HEK293T (cell line): ENCODE measurements around the gene ZNF8.

ENCODE experiments used
- CTCF ChIA-PET: fragments of 350-600 bp; formaldehyde crosslinking; extraction: SDS; loops from one replicate; lab custom pipeline; 2021; ENCODE audit warnings: antibody characterized with exemption, inconsistent platforms; lab: Yijun Ruan, JAX
- POLR2A ChIA-PET: fragments of 350-600 bp; formaldehyde crosslinking; extraction: SDS; loops from one replicate; lab custom pipeline; 2020; ENCODE audit warnings: antibody characterized with exemption, inconsistent platforms; lab: Yijun Ruan, JAX
- DNase-seq: peaks from one replicate; pipeline ENCODE4 v3.0.0; 2012; ENCODE audit warnings: mixed read lengths; ENCODE audit errors: extremely low spot score
- ARNT ChIP-seq: fragments of 450-650 bp; IDR thresholded peaks from 2 replicates; pipeline ENCODE4 v1.6.1; 2017; ENCODE audit warnings: mild to moderate bottlenecking
- BHLHE40 ChIP-seq: fragments of 450-650 bp; IDR thresholded peaks from 2 replicates; pipeline ENCODE4 v1.6.1; 2016; ENCODE audit warnings: mild to moderate bottlenecking, moderate library complexity, borderline replicate concordance
- CTBP1 ChIP-seq: fragments of 450-650 bp; IDR thresholded peaks from 2 replicates; pipeline ENCODE4 v1.6.1; 2016; ENCODE audit warnings: borderline replicate concordance
- ELF4 ChIP-seq: fragments of 450-650 bp; IDR thresholded peaks from 2 replicates; pipeline ENCODE4 v1.6.1; 2017; ENCODE audit warnings: antibody characterized with exemption
- FOXA1 ChIP-seq: fragments of 450-650 bp; IDR thresholded peaks from 2 replicates; pipeline ENCODE4 v1.6.1; 2016; ENCODE audit warnings: mild to moderate bottlenecking
- FOXK2 ChIP-seq: fragments of 450-650 bp; IDR thresholded peaks from 2 replicates; pipeline ENCODE4 v1.6.1; 2016; ENCODE audit warnings: mild to moderate bottlenecking
- FOXM1 ChIP-seq: fragments of 450-650 bp; IDR thresholded peaks from 2 replicates; pipeline ENCODE4 v1.6.1; 2017; ENCODE audit warnings: mild to moderate bottlenecking, borderline replicate concordance
- HDGF ChIP-seq: fragments of 450-650 bp; IDR thresholded peaks from 2 replicates; pipeline ENCODE4 v1.6.1; 2017; ENCODE audit warnings: antibody characterized with exemption, borderline replicate concordance
- L3MBTL2 ChIP-seq: fragments of 450-650 bp; conservative IDR thresholded peaks from 2 replicates; pipeline ENCODE4 v1.6.1; 2016; ENCODE audit warnings: mild to moderate bottlenecking
- LEF1 ChIP-seq: fragments of 450-650 bp; IDR thresholded peaks from 2 replicates; pipeline ENCODE4 v1.6.1; 2017; ENCODE audit warnings: mild to moderate bottlenecking, borderline replicate concordance
- NFRKB ChIP-seq: fragments of 450-650 bp; IDR thresholded peaks from 2 replicates; pipeline ENCODE4 v1.6.1; 2016; ENCODE audit warnings: mild to moderate bottlenecking, moderate library complexity
- SP1 ChIP-seq: fragments of 450-650 bp; IDR thresholded peaks from 2 replicates; pipeline ENCODE4 v1.6.1; 2017
- SUZ12 ChIP-seq: fragments of 450-650 bp; IDR thresholded peaks from 2 replicates; pipeline ENCODE4 v1.6.1; 2016; ENCODE audit warnings: mild to moderate bottlenecking
- TARDBP ChIP-seq: fragments of 450-650 bp; IDR thresholded peaks from 2 replicates; pipeline ENCODE4 v1.6.1; 2016
- ZNF384 ChIP-seq: fragments of 450-650 bp; IDR thresholded peaks from 2 replicates; pipeline ENCODE4 v1.6.1; 2016
- TF ChIP-seq, protein P1 (sequence below): fragments of 450-650 bp; IDR thresholded peaks from 2 replicates; pipeline ENCODE4 v1.6.1; 2016

Gene ZNF8

DNA sequence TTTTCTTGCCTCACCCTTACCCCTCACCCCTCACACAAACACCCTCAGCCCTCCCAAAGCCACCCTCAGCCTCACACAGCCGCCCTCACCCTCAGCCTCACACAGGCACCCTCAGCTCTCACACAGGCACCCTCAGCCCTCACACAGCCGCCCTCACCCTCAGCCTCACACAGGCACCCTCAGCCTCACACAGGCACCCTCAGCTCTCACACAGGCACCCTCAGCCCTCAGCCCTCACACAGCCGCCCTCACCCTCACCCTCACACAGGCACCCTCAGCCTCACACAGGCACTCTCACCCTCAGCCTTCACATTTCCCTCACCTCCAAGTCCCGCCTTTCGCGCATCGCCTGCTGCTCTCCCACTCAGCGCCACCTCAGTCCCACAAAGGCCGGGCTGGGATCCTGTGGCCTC is 47.8 kb downstream of the ZNF8 start:
- DNase-seq, result no peak
- ChIA-PET CTCF (no interaction called here), POLR2A (interaction anchor here (1.0 to 1.7 kb wide), 8 partner anchors 10 to 249 kb away, joined by 3 to 18 read pairs (median 4); partner anchors contain the start of genes ZBTB45 and ZNF497)
- no peak for TF ChIP-seq ARNT
- no peak for TF ChIP-seq SP1
- no peak for TF ChIP-seq ZNF384
- no peak for TF ChIP-seq ELF4
- no peak for TF ChIP-seq SUZ12
- TF ChIP-seq, protein P1, sequence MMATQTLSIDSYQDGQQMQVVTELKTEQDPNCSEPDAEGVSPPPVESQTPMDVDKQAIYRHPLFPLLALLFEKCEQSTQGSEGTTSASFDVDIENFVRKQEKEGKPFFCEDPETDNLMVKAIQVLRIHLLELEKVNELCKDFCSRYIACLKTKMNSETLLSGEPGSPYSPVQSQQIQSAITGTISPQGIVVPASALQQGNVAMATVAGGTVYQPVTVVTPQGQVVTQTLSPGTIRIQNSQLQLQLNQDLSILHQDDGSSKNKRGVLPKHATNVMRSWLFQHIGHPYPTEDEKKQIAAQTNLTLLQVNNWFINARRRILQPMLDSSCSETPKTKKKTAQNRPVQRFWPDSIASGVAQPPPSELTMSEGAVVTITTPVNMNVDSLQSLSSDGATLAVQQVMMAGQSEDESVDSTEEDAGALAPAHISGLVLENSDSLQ, result no peak
- TF ChIP-seq FOXM1, result no peak
- TF ChIP-seq HDGF, result no peak
- TF ChIP-seq CTBP1, result no peak
- no peak for TF ChIP-seq FOXA1
- no peak for TF ChIP-seq L3MBTL2
- TF ChIP-seq LEF1, result no peak
- TF ChIP-seq TARDBP, result no peak

DNA sequence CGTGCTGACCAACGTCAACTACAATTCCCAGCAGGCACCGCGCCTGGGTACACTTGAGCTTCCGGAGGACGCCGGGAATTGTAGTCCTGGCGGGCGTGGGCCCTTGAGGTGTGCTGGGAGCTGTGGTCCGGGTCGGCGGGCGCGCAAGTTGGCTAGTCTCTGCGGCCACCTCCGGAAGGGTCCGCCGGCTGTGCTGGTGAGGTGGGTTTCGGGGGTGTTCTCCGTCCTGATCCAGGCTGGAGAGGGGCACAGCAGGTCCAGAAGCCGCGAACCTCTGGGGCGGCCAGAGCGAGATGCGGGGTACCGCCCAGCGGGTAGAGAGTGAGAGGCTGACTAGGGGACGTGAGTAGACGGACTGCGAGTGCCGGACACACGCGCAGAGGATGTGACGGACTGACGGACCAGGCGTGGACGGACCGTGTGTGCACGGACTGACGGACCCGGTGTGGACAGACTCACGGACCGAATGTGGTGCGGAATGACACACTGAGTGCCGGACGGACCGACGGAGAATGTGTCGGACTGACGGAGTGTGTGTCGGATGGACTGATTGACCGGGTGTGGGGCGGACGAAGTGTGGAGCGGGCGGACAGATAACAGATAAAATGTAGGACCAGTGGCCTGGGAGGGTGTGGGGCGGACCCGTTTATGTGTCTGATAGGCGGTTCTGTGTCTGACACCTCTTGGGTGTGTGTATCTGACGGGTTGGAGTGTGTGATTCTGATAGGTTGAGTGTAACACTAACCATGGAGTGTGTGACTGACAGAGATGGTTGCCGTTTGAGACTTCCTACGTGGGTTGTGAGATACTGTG is 48.4 kb downstream of the ZNF8 start, which contains the start of gene ZSCAN22:
ZSCAN22 (plus strand) TSS at position 81 of the 813 bp plus-strand sequence. CDS start 7,809 bp downstream, outside the sequence.
- TF ChIP-seq L3MBTL2, result peak; percentile 42; the same call in 1 of the 2 replicates
- TF ChIP-seq CTBP1, result peak; percentile 80
- no peak for TF ChIP-seq TARDBP
- TF ChIP-seq HDGF, result no peak
- TF ChIP-seq ARNT, result no peak
- TF ChIP-seq NFRKB, result no peak
- TF ChIP-seq BHLHE40, result no peak
- TF ChIP-seq FOXM1, result no peak
- no peak for TF ChIP-seq LEF1
- TF ChIP-seq SUZ12, result peak; percentile 80
- TF ChIP-seq FOXK2, result no peak
- TF ChIP-seq SP1, result no peak
- no peak for TF ChIP-seq ZNF384
- no peak for TF ChIP-seq FOXA1
- TF ChIP-seq, protein P1, result peak; percentile 85
- peak; percentile 87 for TF ChIP-seq ELF4
- POLR2A ChIA-PET, result interaction anchor here (1.0 to 1.7 kb wide), 8 partner anchors 10 to 248 kb away, joined by 3 to 18 read pairs (median 4); partner anchors contain the start of genes ZBTB45 and ZNF497
- CTCF ChIA-PET, result no interaction called here
- DNase-seq, result peak; percentile 95

DNA sequence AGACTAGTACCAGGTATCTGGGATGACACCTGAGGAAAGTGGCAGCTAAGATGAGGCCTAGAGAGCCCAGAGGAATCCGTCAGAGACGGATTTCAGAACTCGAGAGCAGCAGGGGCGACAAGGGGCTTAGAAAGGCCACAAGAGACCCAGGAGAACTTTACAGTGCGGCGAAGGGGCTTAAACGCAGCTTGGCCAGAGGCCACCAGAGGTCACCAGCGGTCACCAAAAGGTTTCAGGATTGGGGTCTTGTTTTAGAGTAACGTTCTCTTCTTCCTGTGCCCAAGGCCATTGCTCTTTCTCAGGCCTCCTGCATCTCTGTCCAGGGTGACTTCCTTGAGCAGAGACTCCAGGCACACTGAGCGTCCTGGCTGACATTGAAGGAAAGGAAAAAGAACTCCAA is 50.2 kb downstream of the ZNF8 start:
- TF ChIP-seq FOXM1, result no peak
- no peak for TF ChIP-seq ELF4
- no peak for TF ChIP-seq L3MBTL2
- TF ChIP-seq SUZ12, result no peak
- no peak for TF ChIP-seq CTBP1
- TF ChIP-seq ARNT, result no peak
- TF ChIP-seq FOXK2, result no peak
- TF ChIP-seq TARDBP, result no peak
- no peak for TF ChIP-seq HDGF
- TF ChIP-seq, protein P1, result no peak
- POLR2A ChIA-PET, result interaction anchor here (1.1 kb wide), 1 partner anchor 191 kb away, joined by 3 read pairs; no protein-coding TSS in a partner anchor
- CTCF ChIA-PET, result interaction anchor here (1.0 kb wide), 1 partner anchor 34 kb away, joined by 3 read pairs; no protein-coding TSS in a partner anchor
- peak; percentile 37 for DNase-seq

DNA sequence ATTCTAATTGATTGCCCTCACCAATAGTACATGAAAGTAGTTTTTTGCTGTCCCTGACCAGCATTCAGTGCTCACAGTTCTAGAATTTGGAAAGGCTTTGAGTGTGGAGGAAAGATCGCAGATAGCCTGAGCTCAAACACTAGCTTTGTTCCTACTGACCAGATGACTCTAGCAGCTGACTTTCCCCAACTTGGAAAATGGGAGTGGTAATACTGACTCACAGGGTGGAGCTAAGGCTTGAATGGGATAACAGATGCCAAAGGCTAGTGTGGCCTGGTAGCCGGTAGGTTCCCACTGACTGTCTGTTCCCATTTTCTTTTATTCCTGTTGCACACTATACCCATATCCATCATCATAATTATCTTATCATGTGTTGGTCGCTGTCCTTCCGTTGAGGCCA is 51.7 kb downstream of the ZNF8 start:
- CTCF ChIA-PET, result no interaction called here
- POLR2A ChIA-PET, result interaction anchor here (0.6 to 1.3 kb wide), 4 partner anchors 17 to 108 kb away, joined by 3 to 5 read pairs (median 4); partner anchors contain the start of gene ZNF497
- no peak for DNase-seq

DNA sequence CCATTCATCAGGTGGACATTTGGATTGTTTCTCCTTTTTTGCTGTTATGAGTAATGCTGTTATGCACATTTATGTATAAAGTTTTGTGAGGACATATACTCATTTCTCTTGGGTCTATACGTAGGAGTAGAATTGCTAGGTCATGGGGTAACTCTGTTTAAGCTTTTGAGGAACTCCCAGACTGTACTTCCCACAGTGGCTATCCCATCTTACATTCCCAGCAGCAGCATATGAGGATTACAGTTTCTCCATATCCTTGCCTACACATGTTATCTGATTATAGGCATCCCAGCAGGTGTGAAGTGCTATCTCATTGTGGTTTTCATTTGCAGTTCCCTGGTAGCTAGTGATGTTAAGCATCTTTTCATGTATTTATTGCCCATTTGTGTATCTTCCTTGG is 53.9 kb downstream of the ZNF8 start:
- POLR2A ChIA-PET, result no interaction called here
- CTCF ChIA-PET, result no interaction called here
- no peak for DNase-seq
- no peak for TF ChIP-seq FOXM1
- no peak for TF ChIP-seq NFRKB
- TF ChIP-seq BHLHE40, result no peak
- TF ChIP-seq ARNT, result no peak
- no peak for TF ChIP-seq SP1
- TF ChIP-seq ZNF384, result no peak
- no peak for TF ChIP-seq TARDBP
- TF ChIP-seq, protein P1, result no peak
- no peak for TF ChIP-seq FOXK2
- no peak for TF ChIP-seq SUZ12
- TF ChIP-seq ELF4, result no peak
- no peak for TF ChIP-seq HDGF

More for the DNA sequence above, 51.7 kb downstream of the ZNF8 start:
- TF ChIP-seq LEF1, result no peak
- TF ChIP-seq FOXA1, result no peak
- no peak for TF ChIP-seq FOXM1
